ENCODE results near the gene NGF. TPM values are rescaled to one million over a fixed set of nuclear protein-coding genes. Genes with fewer than 3 reads are reported as not detected.

Gene NGF
- total RNA-seq, 1 donor from 2014 or later: 0.83 TPM

DNA sequence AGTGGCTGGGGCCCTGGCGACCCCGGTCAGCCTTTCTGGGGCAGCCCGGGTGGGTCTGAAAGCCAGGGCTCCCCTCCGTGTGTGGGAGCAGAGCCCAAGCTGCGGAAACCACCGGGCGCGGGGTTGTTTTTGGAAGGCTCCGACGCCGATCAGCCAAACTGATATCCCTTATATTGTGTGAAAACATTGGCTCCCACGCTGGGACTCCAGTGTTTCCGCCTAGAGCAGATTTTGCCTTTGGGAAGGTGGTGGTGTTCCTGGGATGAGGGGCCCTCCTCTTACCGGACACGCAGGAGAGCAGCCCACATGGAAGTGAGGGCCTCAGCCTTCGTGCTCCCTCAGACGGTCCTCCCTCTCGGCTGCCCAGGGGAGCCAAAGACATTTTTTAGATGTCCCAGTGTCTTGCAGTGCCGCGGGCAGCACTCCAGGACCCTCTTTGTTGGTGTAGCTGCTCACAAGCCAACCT is 54.3 kb downstream of the NGF start:
- H3K4me1 Mint-ChIP-seq (ENCODE audit: low read depth, unreplicated experiment): peaks cover 7% of the 10 kb centered on the region
- TF ChIP-seq, protein P1, sequence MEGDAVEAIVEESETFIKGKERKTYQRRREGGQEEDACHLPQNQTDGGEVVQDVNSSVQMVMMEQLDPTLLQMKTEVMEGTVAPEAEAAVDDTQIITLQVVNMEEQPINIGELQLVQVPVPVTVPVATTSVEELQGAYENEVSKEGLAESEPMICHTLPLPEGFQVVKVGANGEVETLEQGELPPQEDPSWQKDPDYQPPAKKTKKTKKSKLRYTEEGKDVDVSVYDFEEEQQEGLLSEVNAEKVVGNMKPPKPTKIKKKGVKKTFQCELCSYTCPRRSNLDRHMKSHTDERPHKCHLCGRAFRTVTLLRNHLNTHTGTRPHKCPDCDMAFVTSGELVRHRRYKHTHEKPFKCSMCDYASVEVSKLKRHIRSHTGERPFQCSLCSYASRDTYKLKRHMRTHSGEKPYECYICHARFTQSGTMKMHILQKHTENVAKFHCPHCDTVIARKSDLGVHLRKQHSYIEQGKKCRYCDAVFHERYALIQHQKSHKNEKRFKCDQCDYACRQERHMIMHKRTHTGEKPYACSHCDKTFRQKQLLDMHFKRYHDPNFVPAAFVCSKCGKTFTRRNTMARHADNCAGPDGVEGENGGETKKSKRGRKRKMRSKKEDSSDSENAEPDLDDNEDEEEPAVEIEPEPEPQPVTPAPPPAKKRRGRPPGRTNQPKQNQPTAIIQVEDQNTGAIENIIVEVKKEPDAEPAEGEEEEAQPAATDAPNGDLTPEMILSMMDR (IDR thresholded peaks at IDR 0.05; ENCODE audit: partially characterized antibody, unreplicated experiment): no peak
- DNase-seq: no peak
- H3K27ac Mint-ChIP-seq (ENCODE audit: unreplicated experiment): no peak overlapping the region
- H3K36me3 Mint-ChIP-seq (ENCODE audit: unreplicated experiment): no peaks in the 10 kb centered on the region
- H3K9me3 Mint-ChIP-seq (ENCODE audit: unreplicated experiment): no peaks in the 10 kb centered on the region
- H3K27me3 Mint-ChIP-seq (ENCODE audit: unreplicated experiment): peaks cover 4% of the 10 kb centered on the region
- H3K4me3 Mint-ChIP-seq (ENCODE audit: unreplicated experiment): no peak overlapping the region

DNA sequence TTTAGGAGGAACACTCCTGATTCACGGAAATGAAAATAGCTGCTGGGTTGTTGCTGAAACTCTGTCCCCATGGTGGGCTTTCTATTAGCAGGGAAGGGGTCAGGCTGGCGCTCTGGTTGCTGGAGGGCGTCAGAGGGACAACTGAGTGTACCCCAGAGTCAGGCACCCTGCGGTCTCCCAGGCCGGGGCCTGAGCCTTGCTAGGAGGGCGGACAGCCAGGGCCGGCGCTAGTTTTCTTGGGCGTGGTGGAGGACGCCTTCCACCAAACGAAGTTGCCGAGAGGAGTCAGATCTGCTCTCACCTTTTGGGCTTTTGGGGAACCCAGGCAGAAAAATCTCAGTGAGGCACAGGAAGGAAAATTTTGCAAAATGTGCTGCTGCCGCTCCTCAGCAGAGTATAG is 54.8 kb downstream of the NGF start:
- H3K4me1 Mint-ChIP-seq (ENCODE audit: low read depth, unreplicated experiment): peaks cover 7% of the 10 kb centered on the region
- peaks cover 4% of the 10 kb centered on the region for H3K27me3 Mint-ChIP-seq (ENCODE audit: unreplicated experiment)

DNA sequence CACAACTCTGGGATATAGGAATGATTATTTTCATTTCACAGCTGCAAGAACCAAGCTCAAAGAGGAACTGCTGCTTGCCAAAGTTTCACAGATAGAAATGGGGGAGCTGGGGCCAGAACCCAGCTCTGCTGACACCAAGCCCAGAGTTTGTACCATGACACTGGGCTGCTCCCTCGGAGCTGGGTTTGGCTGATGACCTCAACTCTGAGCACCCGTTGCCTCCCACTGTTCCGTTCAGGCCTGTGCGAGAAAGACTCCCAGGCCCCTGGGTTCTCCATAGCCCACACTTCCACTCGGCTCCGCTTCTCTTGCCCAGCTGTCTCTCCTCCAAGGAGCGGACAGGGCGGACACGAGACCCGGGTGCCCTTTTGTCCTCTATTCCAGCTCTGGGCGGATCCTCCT is 55.2 kb downstream of the NGF start:
- Mint-ChIP-seq H3K27ac (ENCODE audit: unreplicated experiment) (no peak overlapping the region), H3K4me3 (ENCODE audit: unreplicated experiment) (no peak overlapping the region), H3K36me3 (ENCODE audit: unreplicated experiment) (no peaks in the 10 kb centered on the region), H3K9me3 (ENCODE audit: unreplicated experiment) (no peaks in the 10 kb centered on the region), H3K4me1 (ENCODE audit: low read depth, unreplicated experiment) (peaks cover 7% of the 10 kb centered on the region), H3K27me3 (ENCODE audit: unreplicated experiment) (peaks cover 4% of the 10 kb centered on the region)
- DNase-seq: no peak
- TF ChIP-seq, protein P1 (IDR thresholded peaks at IDR 0.05; ENCODE audit: partially characterized antibody, unreplicated experiment): no peak

More for the DNA sequence above, 54.8 kb downstream of the NGF start:
- H3K9me3 Mint-ChIP-seq (ENCODE audit: unreplicated experiment): no peaks in the 10 kb centered on the region
- no peak for DNase-seq
- no peak overlapping the region for H3K4me3 Mint-ChIP-seq (ENCODE audit: unreplicated experiment)
- H3K27ac Mint-ChIP-seq (ENCODE audit: unreplicated experiment): no peak overlapping the region
- TF ChIP-seq, protein P1 (IDR thresholded peaks at IDR 0.05; ENCODE audit: partially characterized antibody, unreplicated experiment): no peak
- no peaks in the 10 kb centered on the region for H3K36me3 Mint-ChIP-seq (ENCODE audit: unreplicated experiment)

DNA sequence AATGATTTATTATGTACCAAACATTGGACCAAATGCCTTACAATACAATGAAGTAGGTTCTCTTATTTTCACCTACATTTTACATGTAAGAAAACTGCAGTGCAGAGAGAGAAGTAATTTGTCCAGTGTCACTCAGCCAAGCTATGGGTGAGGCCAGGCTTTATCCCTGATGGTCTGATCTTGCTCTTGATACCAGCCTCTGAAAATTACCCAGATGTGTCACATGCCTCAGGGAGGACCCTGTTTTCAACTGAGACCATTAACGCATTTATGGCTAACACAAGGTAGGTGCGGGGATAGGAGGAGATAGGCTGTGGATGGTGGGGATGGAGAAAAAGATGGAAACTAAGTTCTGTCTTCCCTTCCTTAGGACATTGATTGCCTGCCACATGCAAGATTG is 56.9 kb downstream of the NGF start:
- no peak overlapping the region for H3K27ac Mint-ChIP-seq (ENCODE audit: unreplicated experiment)

DNA sequence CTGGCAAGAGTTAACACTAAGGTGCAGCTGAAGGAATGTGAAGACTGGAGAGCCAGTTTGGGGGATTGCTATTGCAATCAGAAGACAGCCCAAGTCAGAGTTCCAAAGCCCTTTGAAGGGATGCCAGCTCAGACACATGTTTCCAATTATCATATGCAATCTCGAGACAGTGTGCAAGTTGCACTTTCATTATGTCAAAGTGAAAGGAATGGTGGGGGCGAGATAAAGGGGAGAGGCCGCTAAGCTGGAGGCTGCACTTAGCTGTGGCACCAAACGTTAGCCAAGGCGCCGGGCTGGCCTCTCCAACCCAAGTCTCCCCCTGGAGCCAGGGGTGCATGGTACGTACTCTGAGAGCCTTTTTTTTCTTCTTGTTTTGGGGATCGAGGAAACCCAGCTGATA is 58.0 kb downstream of the NGF start:
- Mint-ChIP-seq H3K4me1 (ENCODE audit: low read depth, unreplicated experiment) (peaks cover 3% of the 10 kb centered on the region), H3K4me3 (ENCODE audit: unreplicated experiment) (no peak overlapping the region), H3K27me3 (ENCODE audit: unreplicated experiment) (peaks cover 1% of the 10 kb centered on the region), H3K27ac (ENCODE audit: unreplicated experiment) (no peak overlapping the region), H3K36me3 (ENCODE audit: unreplicated experiment) (peaks cover 5% of the 10 kb centered on the region), H3K9me3 (ENCODE audit: unreplicated experiment) (no peaks in the 10 kb centered on the region)
- DNase-seq: no peak
- TF ChIP-seq, protein P1 (IDR thresholded peaks at IDR 0.05; ENCODE audit: partially characterized antibody, unreplicated experiment): no peak

More for the DNA sequence above, 56.9 kb downstream of the NGF start:
- TF ChIP-seq, protein P1 (IDR thresholded peaks at IDR 0.05; ENCODE audit: partially characterized antibody, unreplicated experiment): no peak
- H3K9me3 Mint-ChIP-seq (ENCODE audit: unreplicated experiment): no peaks in the 10 kb centered on the region
- no peak overlapping the region for H3K4me3 Mint-ChIP-seq (ENCODE audit: unreplicated experiment)
- peaks cover 7% of the 10 kb centered on the region for H3K4me1 Mint-ChIP-seq (ENCODE audit: low read depth, unreplicated experiment)
- peaks cover 5% of the 10 kb centered on the region for H3K36me3 Mint-ChIP-seq (ENCODE audit: unreplicated experiment)
- H3K27me3 Mint-ChIP-seq (ENCODE audit: unreplicated experiment): peaks cover 1% of the 10 kb centered on the region
- DNase-seq: no peak

Measured in glutamatergic neuron (in vitro differentiated cells).